ENCODE data around the gene APMAP. TPM values are rescaled to one million over a fixed set of nuclear protein-coding genes. Genes with fewer than 3 reads are reported as not detected.

The APMAP gene
- total RNA-seq, 1 donor from 2014 or later = 108 TPM

- DNase-seq (ENCODE audit: low read depth) = no peak
- H3K4me3 ChIP-seq (ENCODE audit: low read depth, low read length) = no peak overlapping the region
- TF ChIP-seq CTCF (conservative IDR thresholded peaks at IDR 0.05; ENCODE audit: low read depth, low read length) = no peak
These were observed 31.6 kb upstream of the APMAP start for GRCh38 chr20:25024171-25024570.

- no peak overlapping the region for H3K4me3 ChIP-seq (ENCODE audit: low read depth, low read length)
- DNase-seq (ENCODE audit: low read depth) = no peak
- TF ChIP-seq CTCF (conservative IDR thresholded peaks at IDR 0.05; ENCODE audit: low read depth, low read length) = no peak
These were observed 30.8 kb upstream of the APMAP start for GRCh38 chr20:25023356-25023755.

GRCh38 chr20:25022680-25023079 lies 30.1 kb upstream of the APMAP start:
- H3K4me3 ChIP-seq (ENCODE audit: low read depth, low read length) = no peak overlapping the region
- no peak for TF ChIP-seq CTCF (conservative IDR thresholded peaks at IDR 0.05; ENCODE audit: low read depth, low read length)
- no peak for DNase-seq (ENCODE audit: low read depth)

- H3K4me3 ChIP-seq (ENCODE audit: low read depth, low read length) = no peak overlapping the region
- DNase-seq (ENCODE audit: low read depth) = no peak
- no peak for TF ChIP-seq CTCF (conservative IDR thresholded peaks at IDR 0.05; ENCODE audit: low read depth, low read length)
These were observed 28.8 kb upstream of the APMAP start for GRCh38 chr20:25021336-25021735.

GRCh38 chr20:25020901-25021301 lies 28.4 kb upstream of the APMAP start:
- TF ChIP-seq CTCF (conservative IDR thresholded peaks at IDR 0.05; ENCODE audit: low read depth, low read length) = no peak
- no peak for DNase-seq (ENCODE audit: low read depth)
- no peak overlapping the region for H3K4me3 ChIP-seq (ENCODE audit: low read depth, low read length)

- H3K4me3 ChIP-seq (ENCODE audit: low read depth, low read length) = no peak overlapping the region
- DNase-seq (ENCODE audit: low read depth) = no peak
- TF ChIP-seq CTCF (conservative IDR thresholded peaks at IDR 0.05; ENCODE audit: low read depth, low read length) = no peak
These were observed 27.8 kb upstream of the APMAP start for GRCh38 chr20:25020345-25020744.

- no peak for TF ChIP-seq CTCF (conservative IDR thresholded peaks at IDR 0.05; ENCODE audit: low read depth, low read length)
- no peak for DNase-seq (ENCODE audit: low read depth)
These were observed 27.0 kb upstream of the APMAP start for GRCh38 chr20:25019381-25020155.

More at GRCh38 chr20:25019381-25020155, 27.0 kb upstream of the APMAP start:
- no peak overlapping the region for H3K4me3 ChIP-seq (ENCODE audit: low read depth, low read length)

All from epithelial cell of proximal tubule (primary cell).